Measurements from ENCODE around the gene SAMD4A.

DNA sequence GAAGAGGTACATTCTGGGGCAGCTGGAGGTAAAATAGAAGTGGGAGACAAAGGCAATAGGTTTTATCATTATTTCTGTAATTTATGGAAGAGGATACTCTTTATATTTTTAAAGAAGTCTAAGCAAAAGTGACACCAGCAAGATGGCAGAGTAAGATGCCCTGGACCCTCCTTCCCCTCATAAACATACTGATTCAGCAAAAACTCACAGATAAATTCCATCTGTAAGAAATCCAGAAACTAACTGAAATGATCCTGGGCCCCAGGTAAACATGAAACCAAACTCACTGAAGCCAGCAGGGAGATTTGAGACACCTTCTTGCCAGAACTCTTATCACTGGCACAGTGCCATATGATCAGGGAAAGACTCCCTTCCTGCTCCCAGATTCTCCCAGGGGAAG, 255.8 kb downstream of the SAMD4A start:
- no peak for TF ChIP-seq POLR2A (IDR thresholded peaks at IDR 0.05)
- TF ChIP-seq, protein P1, sequence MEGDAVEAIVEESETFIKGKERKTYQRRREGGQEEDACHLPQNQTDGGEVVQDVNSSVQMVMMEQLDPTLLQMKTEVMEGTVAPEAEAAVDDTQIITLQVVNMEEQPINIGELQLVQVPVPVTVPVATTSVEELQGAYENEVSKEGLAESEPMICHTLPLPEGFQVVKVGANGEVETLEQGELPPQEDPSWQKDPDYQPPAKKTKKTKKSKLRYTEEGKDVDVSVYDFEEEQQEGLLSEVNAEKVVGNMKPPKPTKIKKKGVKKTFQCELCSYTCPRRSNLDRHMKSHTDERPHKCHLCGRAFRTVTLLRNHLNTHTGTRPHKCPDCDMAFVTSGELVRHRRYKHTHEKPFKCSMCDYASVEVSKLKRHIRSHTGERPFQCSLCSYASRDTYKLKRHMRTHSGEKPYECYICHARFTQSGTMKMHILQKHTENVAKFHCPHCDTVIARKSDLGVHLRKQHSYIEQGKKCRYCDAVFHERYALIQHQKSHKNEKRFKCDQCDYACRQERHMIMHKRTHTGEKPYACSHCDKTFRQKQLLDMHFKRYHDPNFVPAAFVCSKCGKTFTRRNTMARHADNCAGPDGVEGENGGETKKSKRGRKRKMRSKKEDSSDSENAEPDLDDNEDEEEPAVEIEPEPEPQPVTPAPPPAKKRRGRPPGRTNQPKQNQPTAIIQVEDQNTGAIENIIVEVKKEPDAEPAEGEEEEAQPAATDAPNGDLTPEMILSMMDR (IDR thresholded peaks at IDR 0.05), result no peak

Data from tibial nerve (tissue), 3 donors.